WTC11 (cell line): ENCODE measurements around the gene STARD9. TPM values are rescaled to one million over a fixed set of nuclear protein-coding genes. Genes with fewer than 3 reads are reported as not detected.

ENCODE experiments used
- ATAC-seq: fragments of 200-7000 bp; cut with Tn5 transposase; 2 replicates; pipeline ENCODE4 v1.10.0; 2021; ENCODE audit warnings: mild to moderate bottlenecking, moderate library complexity
- CTCF ChIA-PET: fragments of 300-600 bp; sonication (Branson Sonifier 250); formaldehyde crosslinking; loops from one replicate; lab custom pipeline; 2021; ENCODE audit warnings: antibody characterized with exemption; lab: Charles Lee
- POLR2A ChIA-PET: fragments of 350-600 bp; sonication (Branson Sonifier 250); formaldehyde crosslinking; loops from one replicate; lab custom pipeline; 2021; ENCODE audit warnings: antibody characterized with exemption; lab: Charles Lee
- DNase-seq: peaks from one replicate; pipeline ENCODE4 v3.0.0; 2021; ENCODE audit warnings: low spot score
- H3K27ac Mint-ChIP-seq: 2 replicates; pipeline ENCODE4 v1.8.0; 2021; ENCODE audit warnings: mixed read lengths
- H3K27me3 Mint-ChIP-seq: 2 replicates; pipeline ENCODE4 v1.8.0; 2021; ENCODE audit warnings: low read depth, mild to moderate bottlenecking, moderate library complexity, mixed read lengths
- H3K36me3 Mint-ChIP-seq: 2 replicates; pipeline ENCODE4 v1.8.0; 2021; ENCODE audit warnings: mixed read lengths
- H3K4me1 Mint-ChIP-seq: 2 replicates; pipeline ENCODE4 v1.8.0; 2022; ENCODE audit warnings: mixed read lengths
- H3K4me3 Mint-ChIP-seq: 2 replicates; pipeline ENCODE4 v1.8.0; 2021; ENCODE audit warnings: mild to moderate bottlenecking, moderate library complexity, mixed read lengths
- H3K9me3 Mint-ChIP-seq: 2 replicates; pipeline ENCODE4 v1.8.0; 2021; ENCODE audit warnings: mixed read lengths
- EMX1 ChIP-seq: fragments of 250-450 bp; sonication (Bioruptor Pico); IDR thresholded peaks from 2 replicates; pipeline ENCODE4 v1.8.0; 2021; ENCODE audit warnings: mild to moderate bottlenecking
- ESRRA ChIP-seq: sonication (generic); formaldehyde crosslinking; IDR thresholded peaks from 2 replicates; pipeline ENCODE4 v1.8.1; 2022; ENCODE audit warnings: mild to moderate bottlenecking, missing genetic modification reagents, borderline replicate concordance
- FOXP1 ChIP-seq: sonication (generic); formaldehyde crosslinking; IDR thresholded peaks from 2 replicates; pipeline ENCODE4 v1.8.0; 2022; ENCODE audit warnings: missing genetic modification reagents, mild to moderate bottlenecking, moderate library complexity, borderline replicate concordance
- GTF2I ChIP-seq: fragments of 250-450 bp; sonication (Bioruptor Pico); conservative IDR thresholded peaks from 2 replicates; pipeline ENCODE4 v1.4.0; 2021; ENCODE audit warnings: mild to moderate bottlenecking
- SMAD3 ChIP-seq: sonication (generic); formaldehyde crosslinking; IDR thresholded peaks from 2 replicates; pipeline ENCODE4 v1.8.0; 2022; ENCODE audit warnings: missing genetic modification reagents, mild to moderate bottlenecking, borderline replicate concordance
- STAT6 ChIP-seq: sonication (generic); formaldehyde crosslinking; conservative IDR thresholded peaks from 2 replicates; pipeline ENCODE4 v1.8.1; 2023; ENCODE audit warnings: mild to moderate bottlenecking, low read depth, missing genetic modification reagents, moderate library complexity
- total RNA-seq: library from RNA; stranded (reverse); gene quantifications from 3 replicates; pipeline ENCODE4 v1.2.3, GENCODE V29; 2021
- TF ChIP-seq, protein P1 (sequence below): fragments of 250-450 bp; sonication (Bioruptor Pico); IDR thresholded peaks from 2 replicates; pipeline ENCODE4 v1.9.0; 2021; ENCODE audit warnings: mild to moderate bottlenecking
- TF ChIP-seq, protein P2 (sequence below): sonication (generic); formaldehyde crosslinking; IDR thresholded peaks from 2 replicates; pipeline ENCODE4 v1.8.1; 2022; ENCODE audit warnings: mild to moderate bottlenecking, missing genetic modification reagents, moderate library complexity, borderline replicate concordance
- TF ChIP-seq, protein P3 (sequence below): sonication (generic); formaldehyde crosslinking; IDR thresholded peaks from 2 replicates; pipeline ENCODE4 v1.8.0; 2023; ENCODE audit warnings: mild to moderate bottlenecking, missing genetic modification reagents
- TF ChIP-seq, protein P4 (sequence below): fragments of 250-450 bp; sonication (Bioruptor Pico); IDR thresholded peaks from 2 replicates; pipeline ENCODE4 v2.1.2; 2022; ENCODE audit warnings: mild to moderate bottlenecking, moderate library complexity
- TF ChIP-seq, protein P5 (sequence below): fragments of 200-600 bp; IDR thresholded peaks from 2 replicates; pipeline ENCODE4 v1.8.0; 2022; ENCODE audit warnings: antibody characterized with exemption
- TF ChIP-seq, protein P6 (sequence below): sonication (generic); formaldehyde crosslinking; IDR thresholded peaks from 2 replicates; pipeline ENCODE4 v1.8.0; 2022; ENCODE audit warnings: mild to moderate bottlenecking, missing genetic modification reagents

STARD9 gene
- total RNA-seq, 1 experiment from 2014 or later = 5.7 TPM

DNA sequence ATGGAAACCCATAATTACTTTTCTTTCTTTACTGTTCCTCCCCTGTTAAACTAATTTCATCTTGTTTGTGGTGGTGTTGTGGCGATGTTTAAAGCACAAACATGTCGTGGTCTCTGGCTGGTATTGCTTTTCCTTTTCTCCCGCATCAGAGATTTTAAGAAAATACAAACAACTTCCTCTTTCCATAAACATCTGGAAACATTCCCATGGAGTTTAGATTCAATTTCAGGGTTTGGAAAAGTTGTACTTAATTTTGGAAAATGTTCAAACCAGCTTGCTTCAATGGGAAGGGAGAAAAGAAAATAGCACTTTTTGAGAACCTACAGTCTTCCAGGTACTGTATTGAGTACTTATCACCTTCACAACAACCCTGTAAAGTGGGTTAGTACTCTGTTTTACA is 30.4 kb downstream of the STARD9 start:
- ChIA-PET CTCF (no interaction called here), POLR2A (no interaction called here)
- Mint-ChIP-seq H3K4me1 (peaks cover 4% of the 10 kb centered on the region; the same call in 1 of the 2 replicates), H3K9me3 (peaks cover 16% of the 10 kb centered on the region), H3K27me3 (no peaks in the 10 kb centered on the region), H3K27ac (no peak overlapping the region), H3K36me3 (peaks cover 16% of the 10 kb centered on the region), H3K4me3 (no peak overlapping the region)
- TF ChIP-seq EMX1 (CRISPR knock-in tag) (no peak), GTF2I (CRISPR knock-in tag) (no peak)
- TF ChIP-seq, protein P1, sequence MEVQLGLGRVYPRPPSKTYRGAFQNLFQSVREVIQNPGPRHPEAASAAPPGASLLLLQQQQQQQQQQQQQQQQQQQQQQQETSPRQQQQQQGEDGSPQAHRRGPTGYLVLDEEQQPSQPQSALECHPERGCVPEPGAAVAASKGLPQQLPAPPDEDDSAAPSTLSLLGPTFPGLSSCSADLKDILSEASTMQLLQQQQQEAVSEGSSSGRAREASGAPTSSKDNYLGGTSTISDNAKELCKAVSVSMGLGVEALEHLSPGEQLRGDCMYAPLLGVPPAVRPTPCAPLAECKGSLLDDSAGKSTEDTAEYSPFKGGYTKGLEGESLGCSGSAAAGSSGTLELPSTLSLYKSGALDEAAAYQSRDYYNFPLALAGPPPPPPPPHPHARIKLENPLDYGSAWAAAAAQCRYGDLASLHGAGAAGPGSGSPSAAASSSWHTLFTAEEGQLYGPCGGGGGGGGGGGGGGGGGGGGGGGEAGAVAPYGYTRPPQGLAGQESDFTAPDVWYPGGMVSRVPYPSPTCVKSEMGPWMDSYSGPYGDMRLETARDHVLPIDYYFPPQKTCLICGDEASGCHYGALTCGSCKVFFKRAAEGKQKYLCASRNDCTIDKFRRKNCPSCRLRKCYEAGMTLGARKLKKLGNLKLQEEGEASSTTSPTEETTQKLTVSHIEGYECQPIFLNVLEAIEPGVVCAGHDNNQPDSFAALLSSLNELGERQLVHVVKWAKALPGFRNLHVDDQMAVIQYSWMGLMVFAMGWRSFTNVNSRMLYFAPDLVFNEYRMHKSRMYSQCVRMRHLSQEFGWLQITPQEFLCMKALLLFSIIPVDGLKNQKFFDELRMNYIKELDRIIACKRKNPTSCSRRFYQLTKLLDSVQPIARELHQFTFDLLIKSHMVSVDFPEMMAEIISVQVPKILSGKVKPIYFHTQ (CRISPR knock-in tag) = no peak
- TF ChIP-seq, protein P2, sequence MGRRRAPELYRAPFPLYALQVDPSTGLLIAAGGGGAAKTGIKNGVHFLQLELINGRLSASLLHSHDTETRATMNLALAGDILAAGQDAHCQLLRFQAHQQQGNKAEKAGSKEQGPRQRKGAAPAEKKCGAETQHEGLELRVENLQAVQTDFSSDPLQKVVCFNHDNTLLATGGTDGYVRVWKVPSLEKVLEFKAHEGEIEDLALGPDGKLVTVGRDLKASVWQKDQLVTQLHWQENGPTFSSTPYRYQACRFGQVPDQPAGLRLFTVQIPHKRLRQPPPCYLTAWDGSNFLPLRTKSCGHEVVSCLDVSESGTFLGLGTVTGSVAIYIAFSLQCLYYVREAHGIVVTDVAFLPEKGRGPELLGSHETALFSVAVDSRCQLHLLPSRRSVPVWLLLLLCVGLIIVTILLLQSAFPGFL (CRISPR knock-in tag) = no peak
- TF ChIP-seq, protein P3, sequence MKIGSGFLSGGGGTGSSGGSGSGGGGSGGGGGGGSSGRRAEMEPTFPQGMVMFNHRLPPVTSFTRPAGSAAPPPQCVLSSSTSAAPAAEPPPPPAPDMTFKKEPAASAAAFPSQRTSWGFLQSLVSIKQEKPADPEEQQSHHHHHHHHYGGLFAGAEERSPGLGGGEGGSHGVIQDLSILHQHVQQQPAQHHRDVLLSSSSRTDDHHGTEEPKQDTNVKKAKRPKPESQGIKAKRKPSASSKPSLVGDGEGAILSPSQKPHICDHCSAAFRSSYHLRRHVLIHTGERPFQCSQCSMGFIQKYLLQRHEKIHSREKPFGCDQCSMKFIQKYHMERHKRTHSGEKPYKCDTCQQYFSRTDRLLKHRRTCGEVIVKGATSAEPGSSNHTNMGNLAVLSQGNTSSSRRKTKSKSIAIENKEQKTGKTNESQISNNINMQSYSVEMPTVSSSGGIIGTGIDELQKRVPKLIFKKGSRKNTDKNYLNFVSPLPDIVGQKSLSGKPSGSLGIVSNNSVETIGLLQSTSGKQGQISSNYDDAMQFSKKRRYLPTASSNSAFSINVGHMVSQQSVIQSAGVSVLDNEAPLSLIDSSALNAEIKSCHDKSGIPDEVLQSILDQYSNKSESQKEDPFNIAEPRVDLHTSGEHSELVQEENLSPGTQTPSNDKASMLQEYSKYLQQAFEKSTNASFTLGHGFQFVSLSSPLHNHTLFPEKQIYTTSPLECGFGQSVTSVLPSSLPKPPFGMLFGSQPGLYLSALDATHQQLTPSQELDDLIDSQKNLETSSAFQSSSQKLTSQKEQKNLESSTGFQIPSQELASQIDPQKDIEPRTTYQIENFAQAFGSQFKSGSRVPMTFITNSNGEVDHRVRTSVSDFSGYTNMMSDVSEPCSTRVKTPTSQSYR = no peak
- TF ChIP-seq, protein P4, sequence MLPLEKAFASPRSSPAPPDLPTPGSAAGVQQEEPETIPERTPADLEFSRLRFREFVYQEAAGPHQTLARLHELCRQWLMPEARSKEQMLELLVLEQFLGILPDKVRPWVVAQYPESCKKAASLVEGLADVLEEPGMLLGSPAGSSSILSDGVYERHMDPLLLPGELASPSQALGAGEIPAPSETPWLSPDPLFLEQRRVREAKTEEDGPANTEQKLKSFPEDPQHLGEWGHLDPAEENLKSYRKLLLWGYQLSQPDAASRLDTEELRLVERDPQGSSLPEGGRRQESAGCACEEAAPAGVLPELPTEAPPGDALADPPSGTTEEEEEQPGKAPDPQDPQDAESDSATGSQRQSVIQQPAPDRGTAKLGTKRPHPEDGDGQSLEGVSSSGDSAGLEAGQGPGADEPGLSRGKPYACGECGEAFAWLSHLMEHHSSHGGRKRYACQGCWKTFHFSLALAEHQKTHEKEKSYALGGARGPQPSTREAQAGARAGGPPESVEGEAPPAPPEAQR = no peak
- DNase-seq (no peak), ATAC-seq (no peak)

- peaks cover 6% of the 10 kb centered on the region for H3K36me3 Mint-ChIP-seq
- ATAC-seq (no peak), DNase-seq (no peak)
- no peak overlapping the region for H3K27ac Mint-ChIP-seq
- H3K9me3 Mint-ChIP-seq = peaks cover 5% of the 10 kb centered on the region
- H3K4me1 Mint-ChIP-seq = peaks cover 4% of the 10 kb centered on the region; the same call in 1 of the 2 replicates
- CTCF ChIA-PET = no interaction called here
- H3K4me3 Mint-ChIP-seq = no peak overlapping the region
- no peaks in the 10 kb centered on the region for H3K27me3 Mint-ChIP-seq
- POLR2A ChIA-PET = no interaction called here
- TF ChIP-seq SMAD3 (CRISPR knock-in tag) (no peak), FOXP1 (CRISPR knock-in tag) (no peak), ESRRA (no peak), GTF2I (CRISPR knock-in tag) (no peak), STAT6 (CRISPR knock-in tag) (no peak)
- TF ChIP-seq, protein P5, sequence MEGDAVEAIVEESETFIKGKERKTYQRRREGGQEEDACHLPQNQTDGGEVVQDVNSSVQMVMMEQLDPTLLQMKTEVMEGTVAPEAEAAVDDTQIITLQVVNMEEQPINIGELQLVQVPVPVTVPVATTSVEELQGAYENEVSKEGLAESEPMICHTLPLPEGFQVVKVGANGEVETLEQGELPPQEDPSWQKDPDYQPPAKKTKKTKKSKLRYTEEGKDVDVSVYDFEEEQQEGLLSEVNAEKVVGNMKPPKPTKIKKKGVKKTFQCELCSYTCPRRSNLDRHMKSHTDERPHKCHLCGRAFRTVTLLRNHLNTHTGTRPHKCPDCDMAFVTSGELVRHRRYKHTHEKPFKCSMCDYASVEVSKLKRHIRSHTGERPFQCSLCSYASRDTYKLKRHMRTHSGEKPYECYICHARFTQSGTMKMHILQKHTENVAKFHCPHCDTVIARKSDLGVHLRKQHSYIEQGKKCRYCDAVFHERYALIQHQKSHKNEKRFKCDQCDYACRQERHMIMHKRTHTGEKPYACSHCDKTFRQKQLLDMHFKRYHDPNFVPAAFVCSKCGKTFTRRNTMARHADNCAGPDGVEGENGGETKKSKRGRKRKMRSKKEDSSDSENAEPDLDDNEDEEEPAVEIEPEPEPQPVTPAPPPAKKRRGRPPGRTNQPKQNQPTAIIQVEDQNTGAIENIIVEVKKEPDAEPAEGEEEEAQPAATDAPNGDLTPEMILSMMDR = no peak
- TF ChIP-seq, protein P1 (CRISPR knock-in tag) = no peak
- TF ChIP-seq, protein P6, sequence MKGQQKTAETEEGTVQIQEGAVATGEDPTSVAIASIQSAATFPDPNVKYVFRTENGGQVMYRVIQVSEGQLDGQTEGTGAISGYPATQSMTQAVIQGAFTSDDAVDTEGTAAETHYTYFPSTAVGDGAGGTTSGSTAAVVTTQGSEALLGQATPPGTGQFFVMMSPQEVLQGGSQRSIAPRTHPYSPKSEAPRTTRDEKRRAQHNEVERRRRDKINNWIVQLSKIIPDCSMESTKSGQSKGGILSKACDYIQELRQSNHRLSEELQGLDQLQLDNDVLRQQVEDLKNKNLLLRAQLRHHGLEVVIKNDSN (CRISPR knock-in tag) = no peak
Observed at GRCh38 chr15:42608110-42608531, 32.7 kb downstream of the STARD9 start.
